Measurements from ENCODE around the gene RRAGA. TPM values are rescaled to one million over a fixed set of nuclear protein-coding genes. Genes with fewer than 3 reads are reported as not detected.

RRAGA gene
- total RNA-seq, 6 experiments from 2014 or later: 34.3 to 47.0 (median 38.9) TPM

- H3K27ac ChIP-seq: no peak overlapping the region
- ATAC-seq (peak in 1 of 4 donors; percentile 21), DNase-seq (no peak)
- WGBS (ENCODE audit: insufficient coverage, low coverage, low lambda C conversion rate, missing lambda C conversion rate): 100% methylated on average over 1 of the region's 22 CpGs
- H3K4me1 ChIP-seq: no peaks in the 10 kb centered on the region
- H3K27me3 ChIP-seq: no peaks in the 10 kb centered on the region
- TF ChIP-seq, protein P1, sequence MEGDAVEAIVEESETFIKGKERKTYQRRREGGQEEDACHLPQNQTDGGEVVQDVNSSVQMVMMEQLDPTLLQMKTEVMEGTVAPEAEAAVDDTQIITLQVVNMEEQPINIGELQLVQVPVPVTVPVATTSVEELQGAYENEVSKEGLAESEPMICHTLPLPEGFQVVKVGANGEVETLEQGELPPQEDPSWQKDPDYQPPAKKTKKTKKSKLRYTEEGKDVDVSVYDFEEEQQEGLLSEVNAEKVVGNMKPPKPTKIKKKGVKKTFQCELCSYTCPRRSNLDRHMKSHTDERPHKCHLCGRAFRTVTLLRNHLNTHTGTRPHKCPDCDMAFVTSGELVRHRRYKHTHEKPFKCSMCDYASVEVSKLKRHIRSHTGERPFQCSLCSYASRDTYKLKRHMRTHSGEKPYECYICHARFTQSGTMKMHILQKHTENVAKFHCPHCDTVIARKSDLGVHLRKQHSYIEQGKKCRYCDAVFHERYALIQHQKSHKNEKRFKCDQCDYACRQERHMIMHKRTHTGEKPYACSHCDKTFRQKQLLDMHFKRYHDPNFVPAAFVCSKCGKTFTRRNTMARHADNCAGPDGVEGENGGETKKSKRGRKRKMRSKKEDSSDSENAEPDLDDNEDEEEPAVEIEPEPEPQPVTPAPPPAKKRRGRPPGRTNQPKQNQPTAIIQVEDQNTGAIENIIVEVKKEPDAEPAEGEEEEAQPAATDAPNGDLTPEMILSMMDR (IDR thresholded peaks at IDR 0.05): no peak
- no peak for TF ChIP-seq POLR2A (IDR thresholded peaks at IDR 0.05)
- H3K9me3 ChIP-seq: no peaks in the 10 kb centered on the region
- no peaks in the 10 kb centered on the region for H3K36me3 ChIP-seq
- intact Hi-C loops (cut with DNase I): no loop called here
- no peak overlapping the region for H3K4me3 ChIP-seq
Observed at GRCh38 chr9:19027825-19028224, 21.4 kb upstream of the RRAGA start.

GRCh38 chr9:19028835-19029451, 20.3 kb upstream of the RRAGA start:
- WGBS (ENCODE audit: insufficient coverage, low coverage, low lambda C conversion rate, missing lambda C conversion rate): 13% methylated on average over 8 of the region's 8 CpGs
- H3K4me1 ChIP-seq: no peaks in the 10 kb centered on the region
- intact Hi-C loops (cut with DNase I): no loop called here
- no peaks in the 10 kb centered on the region for H3K36me3 ChIP-seq
- H3K27me3 ChIP-seq: no peaks in the 10 kb centered on the region
- TF ChIP-seq POLR2A (IDR thresholded peaks at IDR 0.05): no peak
- TF ChIP-seq, protein P1 (IDR thresholded peaks at IDR 0.05): peak; percentile 67 to 82 (median 77)
- no peak overlapping the region for H3K4me3 ChIP-seq
- DNase-seq (no peak), ATAC-seq (peak; percentile 86 to 93 (median 91))
- no peak overlapping the region for H3K27ac ChIP-seq
- no peaks in the 10 kb centered on the region for H3K9me3 ChIP-seq

- Histone ChIP-seq H3K4me1 (no peaks in the 10 kb centered on the region), H3K36me3 (no peaks in the 10 kb centered on the region), H3K27ac (no peak overlapping the region), H3K27me3 (no peaks in the 10 kb centered on the region), H3K9me3 (no peaks in the 10 kb centered on the region), H3K4me3 (no peak overlapping the region)
- 88% methylated on average over 1 of the region's 1 CpG for WGBS (ENCODE audit: insufficient coverage, low coverage, low lambda C conversion rate, missing lambda C conversion rate)
- DNase-seq (no peak), ATAC-seq (no peak)
- TF ChIP-seq, protein P1 (IDR thresholded peaks at IDR 0.05): no peak
- TF ChIP-seq POLR2A (IDR thresholded peaks at IDR 0.05): no peak
- intact Hi-C loops (cut with DNase I): no loop called here
Observed at GRCh38 chr9:19030899-19031298, 18.3 kb upstream of the RRAGA start.

DNA sequence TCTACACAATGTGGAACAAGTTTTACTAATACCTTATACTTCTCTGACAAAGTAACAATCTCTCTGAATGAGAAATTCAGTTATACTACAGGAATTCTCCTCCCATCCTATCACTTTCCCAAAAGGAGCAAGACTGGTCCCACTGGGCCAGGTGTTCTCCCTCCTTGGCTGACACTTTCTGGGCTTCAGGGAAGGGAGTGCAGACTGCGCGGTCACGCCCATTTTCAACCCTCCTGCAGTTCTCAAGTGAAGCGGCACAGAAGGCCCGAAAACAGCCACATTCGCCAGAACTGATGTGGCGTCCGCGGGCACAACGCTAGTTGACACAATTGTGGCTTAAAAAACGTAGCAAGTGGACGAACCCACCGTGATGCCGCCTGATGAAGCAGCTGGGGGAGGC, 16.8 kb upstream of the RRAGA start:
- H3K9me3 ChIP-seq: no peaks in the 10 kb centered on the region
- H3K36me3 ChIP-seq: no peaks in the 10 kb centered on the region
- H3K4me3 ChIP-seq: no peak overlapping the region
- intact Hi-C loops (cut with DNase I): no loop called here
- DNase-seq: no peak
- H3K4me1 ChIP-seq: no peaks in the 10 kb centered on the region
- WGBS (ENCODE audit: insufficient coverage, low coverage, low lambda C conversion rate, missing lambda C conversion rate): 40% methylated on average over 3 of the region's 14 CpGs
- TF ChIP-seq, protein P1 (IDR thresholded peaks at IDR 0.05): no peak
- TF ChIP-seq POLR2A (IDR thresholded peaks at IDR 0.05): no peak
- no peaks in the 10 kb centered on the region for H3K27me3 ChIP-seq
- no peak for ATAC-seq
- no peak overlapping the region for H3K27ac ChIP-seq

Measured in right lobe of liver (tissue), 6 donors.